Thymus (tissue), 11 donors: ENCODE results near the gene HAPSTR1. TPM values are rescaled to one million over a fixed set of nuclear protein-coding genes. Genes with fewer than 3 reads are reported as not detected.

Source experiments
- DNase-seq, 9 donors: peaks; one replicate each; pipeline ENCODE4 v3.0.0-alpha.2; 2013; ENCODE audit warnings: low spot score in 9 of 9, low read depth in 6 of 9, missing footprints in 1 of 9
- H3K27ac ChIP-seq, 2 donors: one replicate each; pipeline ENCODE4 v1.5.1; 2013; ENCODE audit warnings: control low read depth in 1 of 2, low read depth in 1 of 2, low read length in 1 of 2, mild to moderate bottlenecking in 1 of 2, moderate library complexity in 1 of 2
- H3K27me3 ChIP-seq, 2 donors: one replicate each; pipeline ENCODE4 v1.5.1; 2013; ENCODE audit warnings: low read length in 1 of 2; ENCODE audit not compliant: control insufficient read depth in 2 of 2, insufficient read depth in 1 of 2
- H3K36me3 ChIP-seq, 2 donors: one replicate each; pipeline ENCODE4 v1.5.1; 2013; ENCODE audit warnings: low read length in 1 of 2, mild to moderate bottlenecking in 1 of 2, moderate library complexity in 1 of 2; ENCODE audit not compliant: control insufficient read depth in 2 of 2, insufficient read depth in 2 of 2
- H3K4me1 ChIP-seq, 2 donors: one replicate each; pipeline ENCODE4 v1.5.1; 2013; ENCODE audit warnings: low read length in 2 of 2; ENCODE audit not compliant: control insufficient read depth in 2 of 2, insufficient read depth in 2 of 2
- H3K4me3 ChIP-seq, 2 donors: one replicate each; pipeline ENCODE4 v1.5.1; 2013; ENCODE audit warnings: low read length in 2 of 2, control low read depth in 1 of 2, mild to moderate bottlenecking in 1 of 2
- H3K9me3 ChIP-seq, 2 donors: one replicate each; pipeline ENCODE4 v1.5.1; 2013; ENCODE audit warnings: low read length in 1 of 2, mild to moderate bottlenecking in 1 of 2; ENCODE audit not compliant: control insufficient read depth in 2 of 2, insufficient read depth in 1 of 2
- WGBS: extraction: QIAGEN DNeasy Blood & Tissue Kit; methylation state at CpG from one replicate; pipeline ENCODE4 v1.1.7; 2013; 5-methylcytosine and 5-hydroxymethylcytosine counted together
- polyA plus RNA-seq: library from polyadenylated mRNA; stranded (reverse); fragments of 200-250 nt; gene quantifications from one replicate; pipeline ENCODE4 v1.2.3, GENCODE V29; 2013
- total RNA-seq: library from RNA; stranded (reverse); fragments of 120-200 nt; gene quantifications from one replicate; pipeline ENCODE4 v1.2.4, GENCODE V29; 2013
- donor health status: healthy.

The HAPSTR1 gene
- total and polyA plus RNA-seq, 2 donors, result 20.8 to 33.7 TPM

GRCh38 chr16:9090101-9090959 is 1.1 kb upstream of the HAPSTR1 start:
- H3K9me3 ChIP-seq, result no peaks in the 10 kb centered on the region
- peaks cover 0 to 15% of the 10 kb centered on the region in 2 donors for H3K36me3 ChIP-seq
- peak in 4 of 9 donors; percentile 13 to 52 (median 30) for DNase-seq
- WGBS, result 7% methylated on average over 85 of the region's 85 CpGs
- peaks cover 0 to 5% of the 10 kb centered on the region in 2 donors for H3K27me3 ChIP-seq
- peak overlapping the region; percentile 62 to 64 for H3K4me3 ChIP-seq
- peaks cover 9 to 23% of the 10 kb centered on the region in 2 donors for H3K4me1 ChIP-seq
- peak overlapping the region; percentile 87 to 88 for H3K27ac ChIP-seq

GRCh38 chr16:9091867-9092281 is 430 bp downstream of the HAPSTR1 start:
- Histone ChIP-seq H3K4me1 (peaks cover 15 to 23% of the 10 kb centered on the region in 2 donors), H3K9me3 (no peaks in the 10 kb centered on the region), H3K36me3 (peaks cover under 1 to 27% of the 10 kb centered on the region in 2 donors), H3K27ac (peak overlapping the region; percentile 90 to 100), H3K4me3 (peak overlapping the region; percentile 73 to 94), H3K27me3 (peaks cover 0 to 5% of the 10 kb centered on the region in 2 donors)
- WGBS, result under 1% methylated on average over 51 of the region's 51 CpGs
- DNase-seq, result peak in 5 of 9 donors; percentile 42 to 65 (median 47)

- Histone ChIP-seq H3K27ac (peak overlapping the region; percentile 90 to 100), H3K4me1 (peaks cover 18 to 24% of the 10 kb centered on the region in 2 donors), H3K9me3 (no peaks in the 10 kb centered on the region), H3K36me3 (peaks cover 6 to 27% of the 10 kb centered on the region in 2 donors), H3K4me3 (peak overlapping the region; percentile 73 to 94), H3K27me3 (peaks cover 0 to 5% of the 10 kb centered on the region in 2 donors)
- under 1% methylated on average over 63 of the region's 64 CpGs for WGBS
- peak in 6 of 9 donors; percentile 36 to 73 (median 48) for DNase-seq
These were observed 986 bp downstream of the HAPSTR1 start for GRCh38 chr16:9092282-9092977.

- H3K27ac ChIP-seq, result peak overlapping the region; percentile 78 to 84
- peaks cover 18 to 26% of the 10 kb centered on the region in 2 donors for H3K4me1 ChIP-seq
- H3K4me3 ChIP-seq, result peak overlapping the region; percentile 73 to 94
- peak in 6 of 9 donors; percentile 19 to 67 (median 34) for DNase-seq
- H3K9me3 ChIP-seq, result no peaks in the 10 kb centered on the region
- 3% methylated on average over 18 of the region's 18 CpGs for WGBS
- peaks cover 6 to 29% of the 10 kb centered on the region in 2 donors for H3K36me3 ChIP-seq
- H3K27me3 ChIP-seq, result peaks cover 0 to 5% of the 10 kb centered on the region in 2 donors
These were observed 1.5 kb downstream of the HAPSTR1 start for GRCh38 chr16:9092978-9093344.

GRCh38 chr16:9094011-9094846 is 2.8 kb downstream of the HAPSTR1 start:
- WGBS, result 56% methylated on average over 8 of the region's 8 CpGs
- H3K36me3 ChIP-seq, result peaks cover 6 to 35% of the 10 kb centered on the region in 2 donors
- H3K4me1 ChIP-seq, result peaks cover 30 to 33% of the 10 kb centered on the region in 2 donors
- no peaks in the 10 kb centered on the region for H3K9me3 ChIP-seq
- H3K27ac ChIP-seq, result no peak overlapping the region
- H3K4me3 ChIP-seq, result peak overlapping the region; percentile 73 to 94
- peaks cover 0 to 5% of the 10 kb centered on the region in 2 donors for H3K27me3 ChIP-seq
- peak in 1 of 9 donors; percentile 37 for DNase-seq

GRCh38 chr16:9095171-9095570 is 3.7 kb downstream of the HAPSTR1 start:
- no peak for DNase-seq
- peaks cover 33% of the 10 kb centered on the region in 2 donors for H3K4me1 ChIP-seq
- H3K4me3 ChIP-seq, result peak overlapping the region in 1 of 2 donors; percentile 12
- WGBS, result 51% methylated on average over 1 of the region's 1 CpG
- H3K36me3 ChIP-seq, result peaks cover 6 to 38% of the 10 kb centered on the region in 2 donors
- peaks cover 0 to 1% of the 10 kb centered on the region in 2 donors for H3K27me3 ChIP-seq
- H3K27ac ChIP-seq, result no peak overlapping the region
- H3K9me3 ChIP-seq, result no peaks in the 10 kb centered on the region

GRCh38 chr16:9095656-9096397 is 4.4 kb downstream of the HAPSTR1 start:
- H3K27me3 ChIP-seq, result no peaks in the 10 kb centered on the region
- no peak overlapping the region for H3K4me3 ChIP-seq
- no peaks in the 10 kb centered on the region for H3K9me3 ChIP-seq
- no peak overlapping the region for H3K27ac ChIP-seq
- DNase-seq, result no peak
- peaks cover 10 to 40% of the 10 kb centered on the region in 2 donors for H3K36me3 ChIP-seq
- 95% methylated on average over 1 of the region's 1 CpG for WGBS
- H3K4me1 ChIP-seq, result peaks cover 29 to 37% of the 10 kb centered on the region in 2 donors

GRCh38 chr16:9096416-9096952 is 5.0 kb downstream of the HAPSTR1 start:
- DNase-seq, result no peak
- no peaks in the 10 kb centered on the region for H3K9me3 ChIP-seq
- H3K27me3 ChIP-seq, result no peaks in the 10 kb centered on the region
- peaks cover 10 to 45% of the 10 kb centered on the region in 2 donors for H3K36me3 ChIP-seq
- 92% methylated on average over 2 of the region's 2 CpGs for WGBS
- H3K27ac ChIP-seq, result no peak overlapping the region
- H3K4me3 ChIP-seq, result no peak overlapping the region
- peaks cover 28 to 37% of the 10 kb centered on the region in 2 donors for H3K4me1 ChIP-seq
